K562 (cell line): ENCODE data around the gene TMEM38B. TPM values are rescaled to one million over a fixed set of nuclear protein-coding genes. Genes with fewer than 3 reads are reported as not detected.

ENCODE experiments used
- ATAC-seq: fragments of 200-7000 bp; cut with Tn5 transposase; 3 replicates; pipeline ENCODE4 v1.9.1; 2020; ENCODE audit warnings: moderate library complexity
- BruUV-seq: library from RNA; stranded (reverse); fragments of 400-500 nt; replicated peaks from 2 replicates; lab custom pipeline; 2021; lab: Mats Ljungman, UMichigan
- CTCF ChIA-PET: fragments of 300-600 bp; formaldehyde crosslinking; extraction: SDS; loops from one replicate; lab custom pipeline; 2021; ENCODE audit warnings: low intra/inter-chr PET ratio; lab: Yijun Ruan, JAX
- POLR2A ChIA-PET: fragments of 300-600, 350-650 bp; sonication (Branson Sonifier 250); formaldehyde crosslinking; extraction: SDS; loops from one replicate; lab custom pipeline; 2021; ENCODE audit warnings: antibody characterized with exemption, inconsistent platforms; lab: Yijun Ruan, JAX
- DNase-seq, 4 experiments: peaks; one replicate each; pipeline versions ENCODE4 v3.0.0 to v3.0.0-alpha.2; 2011 to 2018; ENCODE audit warnings: low spot score in 3 of 4, mixed read lengths in 3 of 4; ENCODE audit errors: extremely low read depth in 1 of 4
- FAIRE-seq: peaks from 2 replicates; lab custom pipeline; 2011; peaks lifted over from hg19 to GRCh38; lab: Jason Lieb, UNC
- H2AFZ ChIP-seq: 2 replicates; pipeline ENCODE4 v1.6.0; 2011; ENCODE audit warnings: low read depth, low read length, control low read depth, inconsistent platforms
- H3K27ac ChIP-seq: fragments of 200-600 bp; 3 replicates; pipeline ENCODE4 v1.8.0; 2011; ENCODE audit warnings: low read depth, mild to moderate bottlenecking, control low read depth, inconsistent platforms, low read length, moderate library complexity, mixed read lengths; ENCODE audit errors: extremely low read depth
- H3K27me3 ChIP-seq, 2 experiments: fragments of 300-600 bp in 1 of 2; 2 replicates in 1 of 2; 3 replicates in 1 of 2; pipeline versions ENCODE4 v1.6.0 to v1.8.0; 2011; ENCODE audit warnings: inconsistent platforms in 2 of 2, low read length in 2 of 2, mild to moderate bottlenecking in 1 of 2, mixed read lengths in 1 of 2, moderate library complexity in 1 of 2; ENCODE audit not compliant: control insufficient read depth in 2 of 2, insufficient read depth in 2 of 2
- H3K36me3 ChIP-seq: fragments of 300-600 bp; 3 replicates; pipeline ENCODE4 v1.8.0; 2011; ENCODE audit warnings: mild to moderate bottlenecking, low read length, inconsistent platforms; ENCODE audit not compliant: control insufficient read depth, insufficient read depth
- H3K4me1 ChIP-seq, 2 experiments: fragments of 200-600 bp in 1 of 2; replicated peaks in 1 of 2; 2 replicates in 1 of 2; 3 replicates in 1 of 2; pipeline versions ENCODE4 v1.5.1 to v1.8.0; 2011; ENCODE audit warnings: inconsistent platforms in 2 of 2, low read length in 2 of 2, mild to moderate bottlenecking in 1 of 2, mixed read lengths in 1 of 2, moderate library complexity in 1 of 2; ENCODE audit not compliant: control insufficient read depth in 2 of 2, insufficient read depth in 2 of 2
- H3K4me2 ChIP-seq: 2 replicates; pipeline ENCODE4 v1.6.1; 2011; ENCODE audit warnings: low read length, control low read depth, inconsistent platforms, mixed read lengths; ENCODE audit not compliant: insufficient read depth
- H3K4me3 ChIP-seq: fragments of 200-600 bp; sonication (generic), shearing (Covaris generic); 2 replicates; pipeline ENCODE4 v1.5.1; 2016; ENCODE audit warnings: control low read depth, inconsistent platforms
- H3K79me2 ChIP-seq: fragments of 200-600 bp; 3 replicates; pipeline ENCODE4 v1.8.0; 2011; ENCODE audit warnings: low read length, inconsistent platforms; ENCODE audit not compliant: control insufficient read depth, insufficient read depth
- H3K9ac ChIP-seq, 2 experiments: 2 replicates each; pipeline versions ENCODE4 v1.6.0 to v1.6.1; 2011; ENCODE audit warnings: low read depth in 2 of 2, low read length in 2 of 2, control low read depth in 1 of 2, inconsistent platforms in 1 of 2, mild to moderate bottlenecking in 1 of 2, mixed read lengths in 1 of 2; ENCODE audit not compliant: insufficient read depth in 1 of 2
- H3K9me1 ChIP-seq: one replicate; pipeline ENCODE4 v1.6.0; 2011; ENCODE audit warnings: inconsistent platforms, mild to moderate bottlenecking, low read length, moderate library complexity; ENCODE audit not compliant: control insufficient read depth, insufficient read depth
- H3K9me3 ChIP-seq: replicated peaks from 2 replicates; pipeline ENCODE4 v1.5.1; 2011; ENCODE audit warnings: low read depth, low read length, inconsistent platforms; ENCODE audit not compliant: control insufficient read depth, insufficient read depth
- H4K20me1 ChIP-seq: replicated peaks from 2 replicates; pipeline ENCODE4 v1.6.1; 2011; ENCODE audit warnings: low read length, inconsistent platforms, mixed read lengths; ENCODE audit not compliant: control insufficient read depth, insufficient read depth
- CEBPB ChIP-seq: fragments of 450-650 bp; IDR thresholded peaks from 2 replicates; pipeline ENCODE4 v1.6.1; 2016; ENCODE audit warnings: missing genetic modification characterization, missing compliant biosample characterization
- CEBPG ChIP-seq, 3 experiments: fragments of 200-800 bp in 1 of 3; sonication (Bioruptor generic) in 1 of 3; sonication (generic) in 1 of 3; formaldehyde crosslinking in 1 of 3; IDR thresholded peaks in 2 of 3; conservative IDR thresholded peaks in 1 of 3; 2 replicates each; pipeline versions ENCODE4 v1.6.1 to v1.8.0; 2016 to 2022; ENCODE audit warnings: missing compliant biosample characterization in 2 of 3, missing genetic modification characterization in 2 of 3, mild to moderate bottlenecking in 1 of 3, missing genetic modification reagents in 1 of 3
- E2F5 ChIP-seq: sonication (generic); formaldehyde crosslinking; IDR thresholded peaks from 2 replicates; pipeline ENCODE4 v1.8.0; 2022; ENCODE audit warnings: mild to moderate bottlenecking, missing genetic modification reagents
- GTF2F1 ChIP-seq: IDR thresholded peaks from 2 replicates; pipeline ENCODE4 v1.6.1; 2011; ENCODE audit warnings: low read depth, low read length, improper control_type of control experiment
- NKRF ChIP-seq: fragments of 450-650 bp; IDR thresholded peaks from 2 replicates; pipeline ENCODE4 v1.6.1; 2016; ENCODE audit warnings: borderline replicate concordance
- WGBS: fragments of 100-300 bp; shearing (Covaris generic); methylation state at CpG from one replicate; pipeline ENCODE4 v1.1.6; 2016; ENCODE audit warnings: low coverage, mixed read lengths; ENCODE audit not compliant: insufficient coverage; ENCODE audit errors: missing lambda C conversion rate; 5-methylcytosine and 5-hydroxymethylcytosine counted together
- in situ Hi-C: fragments of 300-500 bp; cut with MboI; formaldehyde crosslinking; loops from 4 replicates; pipeline ENCODE4 v1.15.0; 2018; ENCODE audit warnings: inconsistent platforms, mixed read lengths
- intact Hi-C: fragments of 100-400 bp; cut with micrococcal nuclease; formaldehyde crosslinking; loops from 2 replicates; pipeline ENCODE4 v1.14.2; 2022
- polyA plus RNA-seq, 8 experiments: library from polyadenylated mRNA; depleted of rRNA in 4 of 8; stranded (reverse) in 5 of 8; unstranded in 3 of 8; fragments of >200 nt; fragmentation: Nextera tagmentation in 2 of 8; fragmentation: Illumina TruSeq in 1 of 8; extraction: Ambion mirVana in 2 of 8; extraction: Trizol in 1 of 8; gene quantifications; 2 replicates each; pipeline versions ENCODE4 v1.2.1 to v1.2.3, GENCODE V29; 2011 to 2014; ENCODE audit warnings: inconsistent platforms in 1 of 8, missing spikeins in 1 of 8
- total RNA-seq, 7 experiments: library from RNA; depleted of rRNA in 6 of 7; stranded (reverse); fragments of >200 nt in 6 of 7; fragmentation: Illumina TruSeq in 2 of 7; extraction: Trizol in 2 of 7; gene quantifications; 2 replicates each; pipeline versions ENCODE4 v1.2.1 to v1.2.3, GENCODE V29; 2011 to 2021; ENCODE audit warnings: low replicate concordance in 1 of 7

Gene TMEM38B
- total and polyA plus RNA-seq, 9 of the 15 experiments (the other 6 are each of a cell fraction or from before 2014, with no cell fraction given) = 26.0 to 57.5 (median 38.5) TPM

GRCh38 chr9:105757496-105758251 lies 63.3 kb downstream of the TMEM38B start:
- no TSS peak for BruUV-seq
- no peak for DNase-seq
- Histone ChIP-seq H3K9me3 (no peaks in the 10 kb centered on the region), H3K9ac (no peak overlapping the region), H3K27me3 (no peaks in the 10 kb centered on the region), H3K4me3 (no peak overlapping the region), H3K27ac (no peak overlapping the region), H3K79me2 (no peaks in the 10 kb centered on the region), H3K36me3 (peaks cover 9% of the 10 kb centered on the region), H3K4me2 (no peak overlapping the region), H2AFZ (no peak overlapping the region), H3K4me1 (no peaks in the 10 kb centered on the region), H3K9me1 (no peaks in the 10 kb centered on the region), H4K20me1 (no peaks in the 10 kb centered on the region)
- no peak for FAIRE-seq
- CTCF ChIA-PET = no interaction called here
- in situ Hi-C loops = no loop called here
- POLR2A ChIA-PET = interaction anchor here (0.7 kb wide), 1 partner anchor 132 kb away, joined by 3 read pairs; no protein-coding TSS in a partner anchor
- ATAC-seq = no peak
- 93% methylated on average over 10 of the region's 12 CpGs for WGBS
- intact Hi-C loops = no loop called here
- TF ChIP-seq CEBPB (tag) (0 out of 2 replicates have a peak, but pooled peaks have one; percentile 26), NKRF (no peak), CEBPG (CRISPR knock-in tag; IDR thresholded peaks at IDR 0.05) (no peak), CEBPG (tag; conservative IDR thresholded peaks at IDR 0.05 in 1 of 2, IDR thresholded peaks at IDR 0.05 in 1 of 2) (0 out of 4 replicates have a peak, but pooled peaks of 1 of the 2 experiments have one; percentile 14), E2F5 (CRISPR knock-in tag) (no peak), GTF2F1 (no peak)
- TF ChIP-seq, all 486 proteins: peak for 2
